Tibial nerve (tissue), 4 donors: Measurements from ENCODE around the gene ANKRD11.

Source experiments
- CTCF ChIP-seq, 5 experiments: fragments of 200-600 bp in 3 of 5; fragments of 450-650 bp in 2 of 5; sonication (generic) in 3 of 5; IDR thresholded peaks; one replicate each; pipeline ENCODE4 v1.5.1; 2016 to 2019; ENCODE audit warnings: antibody characterized with exemption in 5 of 5, mild to moderate bottlenecking in 3 of 5, moderate library complexity in 2 of 5
- EP300 ChIP-seq, 2 donors: sonication (generic); formaldehyde crosslinking; IDR thresholded peaks; one replicate each; pipeline ENCODE4 v1.6.1; 2017; ENCODE audit warnings: antibody characterized with exemption in 2 of 2, mild to moderate bottlenecking in 1 of 2
- POLR2A ChIP-seq, 2 donors: fragments of 450-650 bp; IDR thresholded peaks; one replicate each; pipeline ENCODE4 v1.6.1; 2017; ENCODE audit warnings: antibody characterized with exemption in 2 of 2, mild to moderate bottlenecking in 2 of 2, moderate library complexity in 2 of 2

GRCh38 chr16:89510526-89510925 is 20.2 kb upstream of the ANKRD11 start:
- TF ChIP-seq CTCF (IDR thresholded peaks at IDR 0.05) (no peak), POLR2A (IDR thresholded peaks at IDR 0.05) (no peak), EP300 (IDR thresholded peaks at IDR 0.05) (no peak)
